Esophagus muscularis mucosa (tissue), 4 donors: ENCODE data around the gene ANLN.
"Not testable (repeated sequence)": the region's sequence is repeated elsewhere in the genome, so short reads cannot be mapped to it uniquely, and the experiment has no call there.

Experiments
- CTCF ChIP-seq, 3 experiments: fragments of 200-600 bp in 2 of 3; fragments of 450-650 bp in 1 of 3; sonication (generic) in 2 of 3; IDR thresholded peaks; one replicate each; pipeline ENCODE4 v1.5.1; 2017 to 2019; ENCODE audit warnings: antibody characterized with exemption in 3 of 3, mild to moderate bottlenecking in 2 of 3, moderate library complexity in 1 of 3
- EP300 ChIP-seq: sonication (generic); formaldehyde crosslinking; IDR thresholded peaks from one replicate; pipeline ENCODE4 v1.6.1; 2017; ENCODE audit warnings: antibody characterized with exemption
- POLR2A ChIP-seq: fragments of 450-650 bp; IDR thresholded peaks from one replicate; pipeline ENCODE4 v1.6.1; 2017; ENCODE audit warnings: antibody characterized with exemption, moderate library complexity, mild to moderate bottlenecking, low read depth

GRCh38 chr7:36483853-36484252 lies 94.2 kb downstream of the ANLN start:
- not testable (repeated sequence) for TF ChIP-seq POLR2A; CTCF (IDR thresholded peaks at IDR 0.05); EP300
